ENCODE results near the gene CACNA1G.

The CACNA1G gene

GRCh38 chr17:50570032-50570431 lies 9.5 kb downstream of the CACNA1G start:
- no peak for DNase-seq

- no peak for DNase-seq
These were observed 10.0 kb downstream of the CACNA1G start for GRCh38 chr17:50570528-50570927.

GRCh38 chr17:50571681-50572080 lies 11.2 kb downstream of the CACNA1G start:
- DNase-seq: no peak

- DNase-seq: no peak
These were observed 12.0 kb downstream of the CACNA1G start for GRCh38 chr17:50572541-50572940.

DNA sequence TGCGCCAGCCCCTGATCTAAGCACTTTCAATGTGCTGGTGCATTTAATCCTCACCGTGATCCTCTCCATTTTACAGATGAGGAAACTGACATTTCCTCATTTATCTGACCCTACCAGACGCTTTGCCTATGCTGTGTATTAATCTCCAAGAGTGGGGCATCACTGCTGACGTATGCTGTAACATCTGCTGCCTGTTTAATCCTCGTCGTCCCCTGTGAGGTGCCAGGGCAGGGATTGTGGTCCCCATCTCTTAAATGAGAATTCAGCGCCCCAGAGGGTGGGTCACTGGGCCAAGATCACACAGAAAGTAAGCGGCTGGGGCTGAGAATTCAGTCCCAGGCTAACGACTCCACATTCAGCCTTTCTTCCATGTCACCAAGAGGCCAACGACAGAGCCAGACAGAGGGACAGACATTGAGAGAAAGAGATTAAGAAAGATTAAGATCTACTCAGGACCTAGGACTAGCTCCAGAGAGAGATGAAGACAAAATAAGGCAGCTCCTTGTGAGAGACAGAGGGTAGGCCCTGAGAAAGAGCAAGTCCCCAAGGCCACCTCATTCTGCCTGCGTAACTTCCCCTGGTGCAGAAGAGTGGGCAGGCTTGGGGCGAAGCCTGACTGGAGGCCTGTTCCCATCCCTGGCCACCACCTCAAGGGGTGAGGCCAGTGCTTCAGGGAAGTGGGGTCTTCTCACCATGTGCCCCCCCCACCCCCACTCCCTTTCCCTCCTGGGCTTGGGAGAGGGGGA lies 13.5 kb downstream of the CACNA1G start:
- no peak for DNase-seq

GRCh38 chr17:50575581-50576210 lies 15.2 kb downstream of the CACNA1G start:
- DNase-seq: no peak

GRCh38 chr17:50576864-50577263 lies 16.3 kb downstream of the CACNA1G start:
- no peak for DNase-seq

DNA sequence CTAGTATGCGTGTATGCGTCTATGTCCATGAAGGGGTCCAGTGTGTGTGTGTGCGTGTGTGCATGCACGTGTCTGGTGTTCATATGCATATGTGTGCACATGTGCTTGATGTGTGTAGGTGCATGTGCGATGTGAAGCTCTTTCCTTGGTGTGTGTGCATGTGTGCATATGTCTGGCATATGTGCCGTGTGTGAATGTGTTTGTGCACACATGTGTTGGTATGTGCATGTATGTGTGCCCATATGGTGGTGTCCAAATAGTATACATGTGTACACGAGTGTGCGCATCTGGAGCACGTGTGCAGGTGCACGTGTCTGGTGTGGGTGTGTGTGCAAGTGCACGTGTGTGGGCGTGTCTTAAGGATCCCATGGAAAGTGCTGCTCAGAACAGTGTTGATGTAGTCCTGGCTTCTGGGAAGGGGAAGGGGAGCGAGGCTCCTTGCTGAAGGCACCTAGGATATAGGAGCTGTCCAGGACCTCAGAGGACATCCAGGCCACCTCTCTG lies 17.0 kb downstream of the CACNA1G start:
- DNase-seq: no peak

DNA sequence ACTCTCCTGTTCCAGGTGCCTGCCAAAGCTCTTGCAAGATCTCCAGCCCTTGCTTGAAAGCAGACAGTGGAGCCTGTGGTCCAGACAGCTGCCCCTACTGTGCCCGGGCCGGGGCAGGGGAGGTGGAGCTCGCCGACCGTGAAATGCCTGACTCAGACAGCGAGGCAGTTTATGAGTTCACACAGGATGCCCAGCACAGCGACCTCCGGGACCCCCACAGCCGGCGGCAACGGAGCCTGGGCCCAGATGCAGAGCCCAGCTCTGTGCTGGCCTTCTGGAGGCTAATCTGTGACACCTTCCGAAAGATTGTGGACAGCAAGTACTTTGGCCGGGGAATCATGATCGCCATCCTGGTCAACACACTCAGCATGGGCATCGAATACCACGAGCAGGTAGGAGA lies 17.7 kb downstream of the CACNA1G start:
- no peak for DNase-seq

- DNase-seq: no peak
These were observed 18.9 kb downstream of the CACNA1G start for GRCh38 chr17:50579399-50579798.

DNA sequence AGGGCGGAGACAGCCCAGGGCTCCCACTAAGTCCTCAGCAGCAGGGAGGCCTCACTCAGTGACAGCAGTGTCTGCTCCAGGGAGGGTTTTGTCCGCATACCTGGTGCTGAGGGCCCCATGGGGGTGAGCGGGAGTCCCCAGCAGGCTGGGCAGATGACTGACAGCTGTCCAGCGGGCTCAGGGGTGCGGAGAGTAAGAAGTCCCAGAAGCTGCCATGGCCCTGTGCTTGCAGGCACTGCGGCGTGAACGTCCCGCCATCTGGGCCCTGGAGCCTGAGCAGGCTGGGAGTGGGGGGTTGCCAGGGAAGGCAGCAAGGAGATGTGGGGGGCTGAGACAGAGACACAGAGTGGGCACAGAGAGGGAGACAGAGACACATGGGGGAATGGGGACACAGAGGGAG lies 20.1 kb downstream of the CACNA1G start:
- DNase-seq: no peak

DNA sequence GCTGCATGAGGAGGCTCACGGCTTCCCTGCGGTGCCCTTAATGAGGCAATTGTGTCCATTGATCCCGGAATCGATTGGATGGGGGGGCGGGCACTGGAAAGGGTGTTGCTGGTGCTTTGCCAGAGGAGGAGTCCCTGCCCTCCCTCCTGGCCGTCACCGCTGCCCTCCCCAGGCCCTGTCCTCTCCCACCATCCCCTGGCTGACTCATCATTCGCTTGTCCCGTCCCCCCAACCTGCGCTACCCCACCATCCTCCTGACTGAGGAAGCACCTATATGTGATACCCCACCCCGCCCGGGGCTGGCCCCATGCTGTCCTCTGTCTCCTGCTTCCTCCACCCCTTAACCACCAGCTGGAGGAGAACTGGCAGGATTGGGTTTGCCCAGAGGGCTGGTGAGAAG lies 20.8 kb downstream of the CACNA1G start:
- DNase-seq: no peak

GRCh38 chr17:50582741-50583140 lies 22.2 kb downstream of the CACNA1G start:
- DNase-seq: no peak

DNA sequence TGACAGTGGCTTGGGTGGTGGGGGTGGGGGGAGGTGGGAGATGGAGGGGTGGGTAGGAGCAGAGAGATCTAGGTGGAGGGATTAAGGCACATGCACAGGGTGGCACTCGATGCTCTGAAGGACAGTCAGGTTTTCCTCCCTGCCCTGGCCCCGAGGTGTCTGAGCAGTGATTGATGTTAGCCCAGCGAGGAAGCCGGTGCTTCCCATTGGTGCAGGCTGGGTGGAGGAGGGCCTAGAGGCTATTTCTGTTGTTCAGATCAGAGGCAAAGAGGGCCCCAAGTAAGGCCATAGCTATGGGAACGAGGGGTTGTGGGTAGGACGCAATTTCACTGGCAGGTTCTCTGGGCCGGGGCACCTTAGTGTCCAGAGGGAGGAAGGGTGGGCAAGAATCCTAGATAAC lies 23.1 kb downstream of the CACNA1G start:
- DNase-seq: no peak

DNA sequence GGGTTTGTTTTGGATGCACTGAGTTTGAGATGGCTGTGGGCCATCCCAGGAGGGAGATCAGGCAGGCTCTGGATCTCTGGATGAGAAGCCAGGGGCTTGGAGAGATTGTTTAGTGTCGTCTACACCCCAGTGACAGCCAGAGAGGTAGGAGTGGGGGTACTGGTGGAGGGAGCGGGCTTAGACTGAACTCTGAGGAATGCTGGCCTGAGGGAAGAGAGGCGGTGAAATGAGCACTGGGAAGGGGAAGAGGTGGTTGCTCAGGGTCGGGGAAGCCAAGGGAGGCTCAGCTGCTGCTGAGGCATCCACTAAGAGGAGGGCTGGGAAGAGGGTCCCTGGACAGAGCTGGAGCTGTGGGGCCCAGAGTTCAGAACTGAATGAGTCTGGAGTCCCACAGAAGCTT lies 23.6 kb downstream of the CACNA1G start:
- no peak for DNase-seq

GRCh38 chr17:50584749-50585148 lies 24.2 kb downstream of the CACNA1G start:
- no peak for DNase-seq

DNA sequence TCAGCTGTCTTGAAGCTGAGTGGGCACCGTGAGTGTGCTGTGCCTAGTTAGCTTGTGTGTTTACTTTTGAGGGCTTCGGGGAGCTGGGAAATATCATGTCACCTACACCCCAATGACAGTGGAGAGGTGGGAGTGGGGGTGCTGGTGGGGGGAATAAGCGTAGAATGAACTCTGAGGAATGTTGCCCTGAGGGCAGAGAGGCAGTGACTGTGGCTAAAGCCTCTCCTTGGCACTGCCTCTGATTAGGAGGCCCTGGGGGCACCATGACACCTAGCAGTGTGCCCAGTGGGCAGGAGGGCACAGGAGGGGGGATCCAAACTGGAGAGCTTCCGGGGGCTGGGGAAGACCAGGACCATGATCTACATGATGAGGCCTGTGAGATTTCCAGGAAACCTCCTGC lies 24.8 kb downstream of the CACNA1G start:
- no peak for DNase-seq

DNA sequence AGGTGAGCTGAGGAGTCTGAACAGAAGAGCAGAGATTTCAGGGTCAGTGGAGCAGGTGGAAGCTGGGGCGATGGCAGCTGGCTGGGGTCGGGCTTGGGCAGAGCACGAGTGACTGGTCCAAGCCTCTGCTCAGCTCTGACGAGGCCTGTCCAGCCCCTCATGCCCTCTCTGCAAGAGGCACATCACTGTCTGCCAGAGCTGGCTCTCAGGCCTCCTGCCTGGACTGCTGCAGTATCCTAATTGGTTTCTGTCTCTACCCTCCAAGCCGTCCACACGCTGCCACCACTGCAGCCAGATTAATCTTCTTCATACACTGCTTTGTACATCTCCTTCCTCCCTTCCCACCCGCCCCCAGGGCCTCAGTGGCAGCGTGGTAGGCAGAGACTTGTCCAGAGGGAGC lies 25.4 kb downstream of the CACNA1G start:
- DNase-seq: no peak

GRCh38 chr17:50586421-50587247 lies 26.1 kb downstream of the CACNA1G start:
- DNase-seq: no peak

GRCh38 chr17:50587571-50587970 lies 27.1 kb downstream of the CACNA1G start:
- DNase-seq: no peak

GRCh38 chr17:50588391-50589049 lies 28.0 kb downstream of the CACNA1G start:
- DNase-seq: no peak

GRCh38 chr17:50589095-50589705 lies 28.7 kb downstream of the CACNA1G start:
- DNase-seq: no peak

Measured in NCI-H1930 (cell line).